ENCODE data around the gene PXK. TPM values are rescaled to one million over a fixed set of nuclear protein-coding genes. Genes with fewer than 3 reads are reported as not detected.

The PXK gene
- total RNA-seq, 1 donor, result 64.4 TPM

GRCh38 chr3:58419780-58420507 is 87.3 kb downstream of the PXK start:
- peak; percentile 43 for TF ChIP-seq CTCF (IDR thresholded peaks at IDR 0.05; ENCODE audit: insufficient read depth, low read length)
- DNase-seq (ENCODE audit: low read depth), result peak; percentile 84
- no peak overlapping the region for H3K4me3 ChIP-seq (ENCODE audit: low read depth, low read length)

- TF ChIP-seq CTCF (IDR thresholded peaks at IDR 0.05; ENCODE audit: insufficient read depth, low read length), result no peak
These were observed 88.3 kb downstream of the PXK start for GRCh38 chr3:58421004-58421403.

GRCh38 chr3:58422756-58423325 is 90.1 kb downstream of the PXK start:
- peak; percentile 36 for DNase-seq (ENCODE audit: low read depth)
- H3K4me3 ChIP-seq (ENCODE audit: low read depth, low read length), result no peak overlapping the region
- TF ChIP-seq CTCF (IDR thresholded peaks at IDR 0.05; ENCODE audit: insufficient read depth, low read length), result peak; percentile 29

More at GRCh38 chr3:58421004-58421403, 88.3 kb downstream of the PXK start:
- no peak overlapping the region for H3K4me3 ChIP-seq (ENCODE audit: low read depth, low read length)
- no peak for DNase-seq (ENCODE audit: low read depth)

- H3K4me3 ChIP-seq (ENCODE audit: low read depth, low read length), result no peak overlapping the region
- TF ChIP-seq CTCF (IDR thresholded peaks at IDR 0.05; ENCODE audit: insufficient read depth, low read length), result no peak
- DNase-seq (ENCODE audit: low read depth), result no peak
These were observed 91.9 kb downstream of the PXK start for GRCh38 chr3:58424613-58425012.

GRCh38 chr3:58425782-58426181 is 93.1 kb downstream of the PXK start:
- no peak for DNase-seq (ENCODE audit: low read depth)
- no peak overlapping the region for H3K4me3 ChIP-seq (ENCODE audit: low read depth, low read length)
- no peak for TF ChIP-seq CTCF (IDR thresholded peaks at IDR 0.05; ENCODE audit: insufficient read depth, low read length)

GRCh38 chr3:58427661-58428361 is 95.1 kb downstream of the PXK start:
- no peak for DNase-seq (ENCODE audit: low read depth)
- TF ChIP-seq CTCF (IDR thresholded peaks at IDR 0.05; ENCODE audit: insufficient read depth, low read length), result no peak
- no peak overlapping the region for H3K4me3 ChIP-seq (ENCODE audit: low read depth, low read length)

All from fibroblast of the aortic adventitia (primary cell).